HUES64 (cell line): ENCODE data around the gene KCNK18.

Experiments used
- H3K27ac ChIP-seq: 2 replicates; pipeline ENCODE4 v1.7.0; 2013; ENCODE audit warnings: low read depth, low read length, inconsistent platforms
- H3K27me3 ChIP-seq: 2 replicates; pipeline ENCODE4 v1.6.1; 2013; ENCODE audit warnings: mild to moderate bottlenecking, low read length; ENCODE audit not compliant: insufficient read depth
- H3K36me3 ChIP-seq: 2 replicates; pipeline ENCODE4 v1.6.1; 2013; ENCODE audit warnings: mild to moderate bottlenecking, low read length; ENCODE audit not compliant: insufficient read depth
- H3K4me1 ChIP-seq: 2 replicates; pipeline ENCODE4 v1.6.1; 2013; ENCODE audit warnings: mild to moderate bottlenecking, low read length, moderate library complexity; ENCODE audit not compliant: insufficient read depth
- H3K4me3 ChIP-seq: 2 replicates; pipeline ENCODE4 v1.5.1; 2013; ENCODE audit warnings: mild to moderate bottlenecking, low read length, moderate library complexity
- H3K9ac ChIP-seq: 2 replicates; pipeline ENCODE4 v1.6.1; 2013; ENCODE audit warnings: mild to moderate bottlenecking, low read depth, low read length
- H3K9me3 ChIP-seq: 2 replicates; pipeline ENCODE4 v1.6.1; 2013; ENCODE audit warnings: low read depth, low read length; ENCODE audit not compliant: insufficient read depth
- WGBS: fragments of 150-250, 120-280 bp; methylation state at CpG from one replicate; pipeline ENCODE4 v1.1.7; 2013; ENCODE audit warnings: missing lambda C conversion rate; 5-methylcytosine and 5-hydroxymethylcytosine counted together

The KCNK18 gene

GRCh38 chr10:117256910-117257309 lies 59.6 kb downstream of the KCNK18 start:
- no peaks in the 10 kb centered on the region for H3K27me3 ChIP-seq
- H3K9me3 ChIP-seq = no peaks in the 10 kb centered on the region
- H3K27ac ChIP-seq = no peak overlapping the region
- H3K36me3 ChIP-seq = no peaks in the 10 kb centered on the region
- WGBS = 87% methylated on average over 10 of the region's 10 CpGs
- H3K4me3 ChIP-seq = no peak overlapping the region
- H3K4me1 ChIP-seq = peaks cover 13% of the 10 kb centered on the region; the same call in 1 of the 2 replicates
- H3K9ac ChIP-seq = no peak overlapping the region

GRCh38 chr10:117257721-117258120 lies 60.4 kb downstream of the KCNK18 start:
- Histone ChIP-seq H3K9ac (no peak overlapping the region), H3K9me3 (no peaks in the 10 kb centered on the region), H3K27ac (no peak overlapping the region), H3K36me3 (no peaks in the 10 kb centered on the region), H3K4me3 (no peak overlapping the region), H3K4me1 (peaks cover 13% of the 10 kb centered on the region; the same call in 1 of the 2 replicates), H3K27me3 (no peaks in the 10 kb centered on the region)
- 82% methylated on average over 3 of the region's 3 CpGs for WGBS

DNA sequence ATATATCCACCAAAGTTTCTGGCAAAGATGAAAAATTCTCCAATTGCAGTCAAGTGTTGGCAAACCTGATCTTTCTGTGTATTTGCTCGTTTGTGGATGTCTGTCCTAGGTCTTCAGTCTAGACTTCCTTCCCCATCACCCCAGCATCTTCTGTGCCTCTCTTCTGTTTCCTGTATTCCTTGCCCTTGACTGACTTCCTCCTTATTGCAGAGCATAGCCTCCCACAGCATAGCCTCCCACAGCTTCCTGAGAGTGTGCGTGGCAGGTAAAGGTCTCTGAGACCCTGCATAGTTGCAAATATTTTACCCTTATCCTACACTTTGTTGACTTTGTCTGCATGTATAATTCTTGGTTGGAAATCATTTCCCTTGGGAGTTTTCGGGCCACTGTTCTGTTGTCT lies 62.0 kb downstream of the KCNK18 start:
- Histone ChIP-seq H3K36me3 (no peaks in the 10 kb centered on the region), H3K9me3 (no peaks in the 10 kb centered on the region), H3K27me3 (no peaks in the 10 kb centered on the region), H3K4me1 (peaks cover 13% of the 10 kb centered on the region; the same call in 1 of the 2 replicates), H3K27ac (no peak overlapping the region), H3K4me3 (no peak overlapping the region), H3K9ac (no peak overlapping the region)
- WGBS = 98% methylated on average over 3 of the region's 3 CpGs
